Tibial artery (tissue), 4 donors: ENCODE results near the gene CPSF3.

Experiments used
- DNase-seq, 2 donors: peaks; one replicate each; pipeline ENCODE4 v3.0.0-alpha.2; 2019
- H3K27ac ChIP-seq, 2 donors: fragments of 200-600 bp; sonication (generic) in 1 of 2; 1 replicate in 1 of 2; 2 replicates in 1 of 2; pipeline ENCODE4 v1.5.1; 2018 to 2019; ENCODE audit warnings: mild to moderate bottlenecking in 1 of 2
- H3K27me3 ChIP-seq, 2 donors: fragments of 200-600 bp; sonication (generic) in 1 of 2; one replicate each; pipeline versions ENCODE4 v1.5.1 to v1.6.0; 2016 to 2019
- H3K36me3 ChIP-seq, 3 donors: fragments of 200-600 bp; sonication (generic) in 2 of 3; one replicate each; pipeline ENCODE4 v1.5.1; 2016 to 2019; ENCODE audit warnings: mild to moderate bottlenecking in 2 of 3
- H3K4me1 ChIP-seq, 4 donors: fragments of 200-600 bp; sonication (generic) in 2 of 4; 1 replicate in 3 of 4; 2 replicates in 1 of 4; pipeline ENCODE4 v1.5.1; 2016 to 2019
- H3K4me3 ChIP-seq, 2 donors: fragments of 200-600 bp; sonication (generic) in 1 of 2; 1 replicate in 1 of 2; 2 replicates in 1 of 2; pipeline ENCODE4 v1.5.1; 2018 to 2019; ENCODE audit warnings: mild to moderate bottlenecking in 2 of 2
- H3K9me3 ChIP-seq, 3 donors: fragments of 200-600 bp; sonication (generic) in 1 of 3; one replicate each; pipeline ENCODE4 v1.5.1; 2016 to 2019
- intact Hi-C: fragments of 100-400 bp; cut with DNase I; formaldehyde crosslinking; loops from one replicate; pipeline ENCODE4 v1.15.0; 2023; ENCODE audit warnings: low total_unique reads
- TF ChIP-seq, protein P1 (sequence below), 2 experiments: fragments of 200-600 bp in 1 of 2; fragments of 450-650 bp in 1 of 2; IDR thresholded peaks; one replicate each; pipeline ENCODE4 v1.5.1; 2017 to 2019; ENCODE audit warnings: antibody characterized with exemption in 2 of 2, mild to moderate bottlenecking in 1 of 2, moderate library complexity in 1 of 2

Gene CPSF3

GRCh38 chr2:9463698-9464034 lies 40.2 kb downstream of the CPSF3 start:
- no peaks in the 10 kb centered on the region for H3K4me1 ChIP-seq
- H3K27me3 ChIP-seq, result no peaks in the 10 kb centered on the region
- DNase-seq, result no peak
- TF ChIP-seq, protein P1, sequence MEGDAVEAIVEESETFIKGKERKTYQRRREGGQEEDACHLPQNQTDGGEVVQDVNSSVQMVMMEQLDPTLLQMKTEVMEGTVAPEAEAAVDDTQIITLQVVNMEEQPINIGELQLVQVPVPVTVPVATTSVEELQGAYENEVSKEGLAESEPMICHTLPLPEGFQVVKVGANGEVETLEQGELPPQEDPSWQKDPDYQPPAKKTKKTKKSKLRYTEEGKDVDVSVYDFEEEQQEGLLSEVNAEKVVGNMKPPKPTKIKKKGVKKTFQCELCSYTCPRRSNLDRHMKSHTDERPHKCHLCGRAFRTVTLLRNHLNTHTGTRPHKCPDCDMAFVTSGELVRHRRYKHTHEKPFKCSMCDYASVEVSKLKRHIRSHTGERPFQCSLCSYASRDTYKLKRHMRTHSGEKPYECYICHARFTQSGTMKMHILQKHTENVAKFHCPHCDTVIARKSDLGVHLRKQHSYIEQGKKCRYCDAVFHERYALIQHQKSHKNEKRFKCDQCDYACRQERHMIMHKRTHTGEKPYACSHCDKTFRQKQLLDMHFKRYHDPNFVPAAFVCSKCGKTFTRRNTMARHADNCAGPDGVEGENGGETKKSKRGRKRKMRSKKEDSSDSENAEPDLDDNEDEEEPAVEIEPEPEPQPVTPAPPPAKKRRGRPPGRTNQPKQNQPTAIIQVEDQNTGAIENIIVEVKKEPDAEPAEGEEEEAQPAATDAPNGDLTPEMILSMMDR (IDR thresholded peaks at IDR 0.05), result no peak
- peaks cover 0 to 51% (median 15%) of the 10 kb centered on the region in 3 donors for H3K36me3 ChIP-seq
- H3K4me3 ChIP-seq, result no peak overlapping the region
- H3K9me3 ChIP-seq, result no peaks in the 10 kb centered on the region
- H3K27ac ChIP-seq, result no peak overlapping the region
- intact Hi-C loops, result no loop called here

- Histone ChIP-seq H3K9me3 (no peaks in the 10 kb centered on the region), H3K4me1 (no peaks in the 10 kb centered on the region), H3K27ac (no peak overlapping the region), H3K27me3 (no peaks in the 10 kb centered on the region), H3K4me3 (no peak overlapping the region), H3K36me3 (peaks cover 0 to 51% (median 16%) of the 10 kb centered on the region in 3 donors)
- intact Hi-C loops, result no loop called here
- TF ChIP-seq, protein P1 (IDR thresholded peaks at IDR 0.05), result no peak
- DNase-seq, result no peak
These were observed 41.7 kb downstream of the CPSF3 start for GRCh38 chr2:9465170-9465569.

GRCh38 chr2:9466147-9466683 lies 42.8 kb downstream of the CPSF3 start:
- H3K27ac ChIP-seq, result no peak overlapping the region
- no peak overlapping the region for H3K4me3 ChIP-seq
- intact Hi-C loops, result no loop called here
- no peaks in the 10 kb centered on the region for H3K27me3 ChIP-seq
- peaks cover 0 to 47% (median 11%) of the 10 kb centered on the region in 3 donors for H3K36me3 ChIP-seq
- DNase-seq, result no peak
- TF ChIP-seq, protein P1 (IDR thresholded peaks at IDR 0.05), result no peak
- peaks cover 0 to 4% (median 0%) of the 10 kb centered on the region in 4 donors for H3K4me1 ChIP-seq
- no peaks in the 10 kb centered on the region for H3K9me3 ChIP-seq

GRCh38 chr2:9467687-9468086 lies 44.2 kb downstream of the CPSF3 start:
- H3K36me3 ChIP-seq, result peaks cover 0 to 37% (median 11%) of the 10 kb centered on the region in 3 donors

GRCh38 chr2:9471206-9471605 lies 47.8 kb downstream of the CPSF3 start:
- H3K27ac ChIP-seq, result peak overlapping the region; percentile 24 to 61
- H3K27me3 ChIP-seq, result no peaks in the 10 kb centered on the region
- H3K36me3 ChIP-seq, result peaks cover 0 to 21% (median 11%) of the 10 kb centered on the region in 3 donors
- intact Hi-C loops, result loop anchor here (10.0 kb wide), 1 partner anchor 84 kb away; the partner anchor contains the start of gene ADAM17
- TF ChIP-seq, protein P1 (IDR thresholded peaks at IDR 0.05), result no peak
- H3K4me1 ChIP-seq, result peaks cover 0 to 28% (median 18%) of the 10 kb centered on the region in 4 donors
- peak in 1 of 2 donors; percentile 72 for DNase-seq
- no peaks in the 10 kb centered on the region for H3K9me3 ChIP-seq
- no peak overlapping the region for H3K4me3 ChIP-seq

More at GRCh38 chr2:9467687-9468086, 44.2 kb downstream of the CPSF3 start:
- DNase-seq, result no peak
- H3K27ac ChIP-seq, result no peak overlapping the region
- peaks cover 0 to 10% (median 0%) of the 10 kb centered on the region in 4 donors for H3K4me1 ChIP-seq
- no peaks in the 10 kb centered on the region for H3K9me3 ChIP-seq
- TF ChIP-seq, protein P1 (IDR thresholded peaks at IDR 0.05), result no peak
- intact Hi-C loops, result no loop called here
- no peak overlapping the region for H3K4me3 ChIP-seq
- no peaks in the 10 kb centered on the region for H3K27me3 ChIP-seq
